PC-9 (cell line): ENCODE results near the gene DCAF15.

ENCODE experiments used
- EZH2 ChIP-seq: fragments of 200-600 bp; sonication (generic); IDR thresholded peaks from 2 replicates; pipeline ENCODE4 v1.8.0; 2017; ENCODE audit warnings: antibody characterized with exemption, low read depth
- TF ChIP-seq, protein P1 (sequence below): fragments of 200-600 bp; sonication (generic); conservative IDR thresholded peaks from 2 replicates; pipeline ENCODE4 v1.6.1; 2017; ENCODE audit warnings: mixed run types, antibody characterized with exemption, mild to moderate bottlenecking, moderate library complexity

DNA sequence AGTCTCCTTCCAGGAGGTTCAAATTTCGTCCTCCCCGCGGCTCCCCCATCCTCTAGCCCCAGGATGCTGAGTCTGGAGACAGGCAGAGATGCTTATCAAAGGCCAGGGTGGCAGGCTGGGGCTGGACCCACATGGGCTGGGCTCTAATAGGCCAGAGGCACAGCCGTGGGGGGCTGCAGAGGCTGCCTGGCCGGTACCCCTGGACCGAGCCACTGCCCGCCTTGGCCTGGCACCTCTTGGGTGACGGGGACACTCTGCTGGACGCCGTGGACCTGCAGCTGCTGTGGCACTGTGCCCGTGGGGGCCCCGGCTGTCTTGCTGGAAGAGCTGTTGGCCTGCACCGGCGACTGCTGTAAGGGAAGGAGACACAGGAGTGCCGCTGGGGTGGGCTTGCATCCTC lies 28.0 kb downstream of the DCAF15 start:
- TF ChIP-seq, protein P1, sequence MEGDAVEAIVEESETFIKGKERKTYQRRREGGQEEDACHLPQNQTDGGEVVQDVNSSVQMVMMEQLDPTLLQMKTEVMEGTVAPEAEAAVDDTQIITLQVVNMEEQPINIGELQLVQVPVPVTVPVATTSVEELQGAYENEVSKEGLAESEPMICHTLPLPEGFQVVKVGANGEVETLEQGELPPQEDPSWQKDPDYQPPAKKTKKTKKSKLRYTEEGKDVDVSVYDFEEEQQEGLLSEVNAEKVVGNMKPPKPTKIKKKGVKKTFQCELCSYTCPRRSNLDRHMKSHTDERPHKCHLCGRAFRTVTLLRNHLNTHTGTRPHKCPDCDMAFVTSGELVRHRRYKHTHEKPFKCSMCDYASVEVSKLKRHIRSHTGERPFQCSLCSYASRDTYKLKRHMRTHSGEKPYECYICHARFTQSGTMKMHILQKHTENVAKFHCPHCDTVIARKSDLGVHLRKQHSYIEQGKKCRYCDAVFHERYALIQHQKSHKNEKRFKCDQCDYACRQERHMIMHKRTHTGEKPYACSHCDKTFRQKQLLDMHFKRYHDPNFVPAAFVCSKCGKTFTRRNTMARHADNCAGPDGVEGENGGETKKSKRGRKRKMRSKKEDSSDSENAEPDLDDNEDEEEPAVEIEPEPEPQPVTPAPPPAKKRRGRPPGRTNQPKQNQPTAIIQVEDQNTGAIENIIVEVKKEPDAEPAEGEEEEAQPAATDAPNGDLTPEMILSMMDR, result no peak
- TF ChIP-seq EZH2, result no peak
